CD4-positive, CD25-positive, alpha-beta regulatory T cell (primary cell): ENCODE measurements around the gene PIGL. TPM values are rescaled to one million over a fixed set of nuclear protein-coding genes. Genes with fewer than 3 reads are reported as not detected.
"Not testable (repeated sequence)": the region's sequence is repeated elsewhere in the genome, so short reads cannot be mapped to it uniquely, and the experiment has no call there.

Experiments used
- ATAC-seq, 2 donors: fragments of 150-1000 bp; cut with Tn5 transposase; one replicate each; pipeline ENCODE4 v1.10.0; 2021; ENCODE audit warnings: low read depth in 2 of 2, moderate number of reproducible peaks in 2 of 2, moderate library complexity in 1 of 2
- DNase-seq, 3 donors: peaks; one replicate each; pipeline versions ENCODE4 v3.0.0 to v3.0.0-alpha.2; 2012 to 2022; ENCODE audit warnings: mixed read lengths in 1 of 3
- H3K27ac ChIP-seq: one replicate; pipeline ENCODE4 v1.7.0; 2013; ENCODE audit warnings: mild to moderate bottlenecking, low read length; ENCODE audit not compliant: insufficient read depth, poor library complexity, severe bottlenecking
- H3K27me3 ChIP-seq: one replicate; pipeline ENCODE4 v1.7.0; 2013; ENCODE audit warnings: low read length; ENCODE audit not compliant: control insufficient read depth, insufficient read depth
- H3K36me3 ChIP-seq: one replicate; pipeline ENCODE4 v1.7.0; 2013; ENCODE audit warnings: mild to moderate bottlenecking, low read length, moderate library complexity; ENCODE audit not compliant: control insufficient read depth, insufficient read depth
- H3K4me1 ChIP-seq: 2 replicates; pipeline ENCODE4 v1.7.0; 2013; ENCODE audit warnings: mild to moderate bottlenecking, low read length; ENCODE audit not compliant: insufficient read depth, control insufficient read depth, poor library complexity, severe bottlenecking
- H3K4me3 ChIP-seq: one replicate; pipeline ENCODE4 v1.7.0; 2013; ENCODE audit warnings: low read depth, mild to moderate bottlenecking, low read length, moderate library complexity
- H3K9me3 ChIP-seq, 2 experiments: 1 replicate in 1 of 2; 2 replicates in 1 of 2; pipeline ENCODE4 v1.7.0; 2013; ENCODE audit warnings: low read length in 2 of 2, mild to moderate bottlenecking in 1 of 2, moderate library complexity in 1 of 2; ENCODE audit not compliant: control insufficient read depth in 2 of 2
- H3K27ac Mint-ChIP-seq, 3 donors: one replicate each; pipeline ENCODE4 v1.8.0; 2020 to 2022; ENCODE audit warnings: mild to moderate bottlenecking in 3 of 3, mixed read lengths in 3 of 3, moderate library complexity in 2 of 3
- H3K27me3 Mint-ChIP-seq: one replicate; pipeline ENCODE4 v1.8.0; 2022; ENCODE audit warnings: mild to moderate bottlenecking, mixed read lengths
- H3K36me3 Mint-ChIP-seq: one replicate; pipeline ENCODE4 v1.8.0; 2020; ENCODE audit warnings: mixed read lengths
- H3K4me1 Mint-ChIP-seq, 4 donors: one replicate each; pipeline ENCODE4 v1.8.0; 2020 to 2022; ENCODE audit warnings: mixed read lengths in 4 of 4, mild to moderate bottlenecking in 1 of 4
- H3K4me3 Mint-ChIP-seq, 4 donors: one replicate each; pipeline ENCODE4 v1.8.0; 2020 to 2022; ENCODE audit warnings: mild to moderate bottlenecking in 4 of 4, mixed read lengths in 4 of 4, moderate library complexity in 3 of 4
- H3K9me3 Mint-ChIP-seq, 7 donors: one replicate each; pipeline ENCODE4 v1.8.0; 2020 to 2022; ENCODE audit warnings: mixed read lengths in 7 of 7, mild to moderate bottlenecking in 3 of 7, moderate library complexity in 2 of 7
- polyA plus RNA-seq, 4 donors: library from polyadenylated mRNA; unstranded; fragments of 300-500 nt; fragmentation: Illumina TruSeq; gene quantifications; one replicate each; pipeline ENCODE4 v1.2.3, GENCODE V29; 2021
- total RNA-seq: library from RNA; stranded (reverse); gene quantifications from one replicate; pipeline ENCODE4 v1.2.3, GENCODE V29; 2022

The PIGL gene
- total and polyA plus RNA-seq, 5 donors from 2014 or later, result 8.7 to 59.4 (median 11.5) TPM

DNA sequence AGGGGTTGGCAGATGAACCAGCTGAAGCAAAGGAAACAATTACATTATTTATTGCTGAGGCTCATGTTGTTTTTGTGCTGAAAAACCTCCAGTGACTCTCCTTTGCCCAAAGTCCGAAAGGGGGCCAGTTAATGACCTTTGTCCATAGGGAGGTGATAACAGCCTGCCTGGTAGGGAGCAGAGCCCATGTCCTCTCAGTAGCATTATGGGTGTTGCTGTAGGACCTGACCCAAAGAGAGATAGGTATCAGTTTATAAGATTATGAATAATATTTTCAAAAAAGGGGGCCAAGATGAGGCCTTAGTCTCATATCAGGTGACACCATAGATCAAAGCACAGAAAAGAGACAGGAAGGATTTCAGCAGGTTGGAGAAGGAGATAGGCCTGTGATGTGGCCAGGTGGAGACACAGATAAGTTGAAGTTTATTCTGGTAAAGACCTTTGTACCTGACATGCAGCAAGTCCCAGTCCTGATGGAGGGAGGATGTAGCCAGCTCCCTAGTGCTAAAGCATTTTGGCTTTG, 81.2 kb downstream of the PIGL start:
- peak overlapping the region; percentile 52 to 74 (median 59) for H3K27ac Mint-ChIP-seq
- no peak for DNase-seq
- H3K36me3 Mint-ChIP-seq, result peaks cover 20% of the 10 kb centered on the region
- no peak for ATAC-seq
- Histone ChIP-seq H3K4me3 (no peak overlapping the region), H3K27me3 (no peaks in the 10 kb centered on the region), H3K27ac (no peak overlapping the region), H3K4me1 (peaks cover 7% of the 10 kb centered on the region), H3K36me3 (peaks cover 3% of the 10 kb centered on the region), H3K9me3 (no peaks in the 10 kb centered on the region)
- peaks cover 6 to 20% (median 13%) of the 10 kb centered on the region in 4 donors for H3K4me1 Mint-ChIP-seq
- no peaks in the 10 kb centered on the region for H3K27me3 Mint-ChIP-seq
- H3K9me3 Mint-ChIP-seq, result no peaks in the 10 kb centered on the region
- no peak overlapping the region for H3K4me3 Mint-ChIP-seq

DNA sequence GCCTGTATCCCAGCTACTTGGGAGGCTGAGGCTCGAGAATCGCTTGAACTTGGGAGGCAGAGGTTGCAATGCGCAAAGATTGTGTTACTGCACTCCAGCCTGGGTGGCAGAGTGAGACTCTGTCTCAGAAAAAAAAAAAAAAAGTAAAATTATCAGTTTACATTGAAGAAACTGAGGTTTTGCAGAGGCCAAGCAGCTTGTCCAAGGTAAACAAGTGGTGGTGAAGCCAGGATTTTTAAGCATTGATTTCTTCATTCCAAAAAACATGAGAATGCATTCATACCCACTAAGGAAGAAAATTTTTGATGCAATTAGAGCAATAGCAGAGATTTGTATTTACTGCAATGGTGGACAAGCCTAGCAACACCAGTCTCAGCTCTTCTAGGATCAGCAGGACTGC, 83.5 kb downstream of the PIGL start:
- Mint-ChIP-seq H3K4me3 (no peak overlapping the region), H3K36me3 (peaks cover 20% of the 10 kb centered on the region), H3K9me3 (no peaks in the 10 kb centered on the region), H3K4me1 (peaks cover 6 to 24% (median 14%) of the 10 kb centered on the region in 4 donors), H3K27me3 (no peaks in the 10 kb centered on the region), H3K27ac (no peak overlapping the region)
- Histone ChIP-seq H3K4me3 (no peak overlapping the region), H3K36me3 (peaks cover 3% of the 10 kb centered on the region), H3K4me1 (peaks cover 7% of the 10 kb centered on the region), H3K27me3 (no peaks in the 10 kb centered on the region), H3K27ac (no peak overlapping the region), H3K9me3 (no peaks in the 10 kb centered on the region)
- ATAC-seq (no peak), DNase-seq (no peak)

DNA sequence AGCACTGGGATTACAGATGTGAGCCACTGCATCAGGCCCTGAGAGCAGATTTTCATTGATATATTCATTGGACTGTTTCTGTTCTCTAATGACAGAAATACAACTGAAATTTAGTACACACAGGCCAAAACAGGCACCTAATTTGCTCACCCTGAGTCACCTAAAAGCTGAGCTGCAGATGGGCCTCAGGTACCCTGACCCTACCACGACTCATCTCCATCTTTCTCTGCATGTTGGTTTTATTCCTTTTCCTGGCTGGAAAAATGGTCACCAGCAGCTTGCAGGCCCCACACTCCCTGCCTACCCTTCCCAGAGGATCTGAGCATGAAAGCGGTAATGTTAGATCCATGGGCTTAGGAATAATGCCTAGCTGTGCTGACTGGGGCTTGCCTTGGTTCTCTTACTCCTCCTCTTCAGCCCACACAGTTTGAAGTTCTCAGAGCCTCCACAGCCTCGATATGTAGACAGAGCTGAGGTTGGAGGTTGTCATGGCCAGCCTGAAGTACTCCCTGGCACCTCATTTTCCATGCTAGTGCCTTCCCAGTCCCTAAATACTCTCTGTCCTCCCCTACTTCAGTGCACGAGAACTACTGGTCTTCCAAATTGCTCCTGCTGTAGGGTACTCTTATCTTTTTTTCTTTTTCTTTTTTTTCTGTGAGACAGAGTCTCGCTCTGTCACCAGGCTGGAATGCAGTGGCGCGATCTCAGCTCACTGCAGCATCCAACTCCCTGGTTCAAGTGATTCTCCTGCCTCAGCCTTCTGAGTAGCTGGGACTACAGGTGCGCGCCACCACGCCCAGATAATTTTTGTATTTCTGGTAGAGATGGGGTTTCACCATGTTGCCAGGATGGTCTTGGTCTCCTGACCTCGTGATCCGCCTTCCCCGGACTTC, 85.2 kb downstream of the PIGL start:
- no peak for ATAC-seq
- Histone ChIP-seq H3K27ac (no peak overlapping the region), H3K27me3 (no peaks in the 10 kb centered on the region), H3K9me3 (no peaks in the 10 kb centered on the region), H3K4me1 (peaks cover 7% of the 10 kb centered on the region), H3K4me3 (no peak overlapping the region), H3K36me3 (peaks cover 5% of the 10 kb centered on the region)
- no peak for DNase-seq
- H3K9me3 Mint-ChIP-seq, result no peaks in the 10 kb centered on the region
- H3K27ac Mint-ChIP-seq, result peak overlapping the region in 1 of 3 donors; percentile 28
- no peaks in the 10 kb centered on the region for H3K27me3 Mint-ChIP-seq
- H3K36me3 Mint-ChIP-seq, result peaks cover 24% of the 10 kb centered on the region
- H3K4me1 Mint-ChIP-seq, result peaks cover 6 to 18% (median 13%) of the 10 kb centered on the region in 4 donors
- no peak overlapping the region for H3K4me3 Mint-ChIP-seq

DNA sequence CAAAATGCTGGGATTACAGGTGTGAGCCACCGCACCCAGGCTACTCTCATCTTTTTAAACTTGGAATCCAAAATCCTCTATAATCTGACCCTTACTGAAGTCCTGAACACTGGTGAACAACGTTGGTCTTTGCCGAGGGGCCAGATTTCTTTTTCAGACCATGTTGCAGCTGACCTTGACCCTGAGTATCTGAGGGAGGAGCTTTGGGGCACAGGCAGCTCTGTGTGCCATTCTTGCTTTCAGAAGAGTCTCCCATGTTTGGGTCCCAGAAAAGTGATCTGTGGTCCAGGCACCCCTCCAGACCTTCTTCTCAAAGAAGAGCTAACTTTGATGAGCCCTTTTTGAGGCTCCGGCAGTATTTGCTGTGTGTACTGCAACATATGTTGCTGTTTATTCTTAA, 85.8 kb downstream of the PIGL start:
- H3K4me1 Mint-ChIP-seq, result peaks cover 6 to 18% (median 11%) of the 10 kb centered on the region in 4 donors
- H3K36me3 ChIP-seq, result peaks cover 5% of the 10 kb centered on the region

DNA sequence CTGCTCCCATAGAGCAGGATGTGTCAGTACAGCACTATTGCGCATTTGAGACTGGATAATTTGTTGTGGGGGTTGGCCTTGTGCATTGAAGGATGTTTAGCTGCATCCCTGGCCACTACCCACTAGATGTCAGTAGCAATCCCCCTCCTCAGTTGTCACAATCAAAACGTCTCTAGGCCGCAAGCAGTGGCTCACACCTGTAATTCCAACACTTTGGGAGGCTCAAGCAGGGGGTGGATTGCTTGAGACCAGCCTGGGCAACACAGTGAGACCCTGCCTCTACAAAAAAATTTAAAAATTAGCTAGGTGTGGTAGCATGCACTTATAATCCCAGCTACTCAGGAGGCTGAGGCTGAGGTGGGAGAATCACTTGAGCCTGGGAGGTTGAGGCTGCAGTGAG, 87.8 kb downstream of the PIGL start:
- H3K9me3 Mint-ChIP-seq, result no peaks in the 10 kb centered on the region

More for the DNA sequence above, 85.8 kb downstream of the PIGL start:
- no peaks in the 10 kb centered on the region for H3K9me3 Mint-ChIP-seq
- no peak overlapping the region for H3K27ac ChIP-seq
- H3K9me3 ChIP-seq, result no peaks in the 10 kb centered on the region
- no peaks in the 10 kb centered on the region for H3K27me3 ChIP-seq
- peaks cover 21% of the 10 kb centered on the region for H3K36me3 Mint-ChIP-seq
- DNase-seq, result no peak
- no peak for ATAC-seq
- H3K4me3 Mint-ChIP-seq, result no peak overlapping the region
- H3K4me1 ChIP-seq, result peaks cover 7% of the 10 kb centered on the region
- H3K27ac Mint-ChIP-seq, result no peak overlapping the region
- H3K4me3 ChIP-seq, result no peak overlapping the region
- H3K27me3 Mint-ChIP-seq, result no peaks in the 10 kb centered on the region

DNA sequence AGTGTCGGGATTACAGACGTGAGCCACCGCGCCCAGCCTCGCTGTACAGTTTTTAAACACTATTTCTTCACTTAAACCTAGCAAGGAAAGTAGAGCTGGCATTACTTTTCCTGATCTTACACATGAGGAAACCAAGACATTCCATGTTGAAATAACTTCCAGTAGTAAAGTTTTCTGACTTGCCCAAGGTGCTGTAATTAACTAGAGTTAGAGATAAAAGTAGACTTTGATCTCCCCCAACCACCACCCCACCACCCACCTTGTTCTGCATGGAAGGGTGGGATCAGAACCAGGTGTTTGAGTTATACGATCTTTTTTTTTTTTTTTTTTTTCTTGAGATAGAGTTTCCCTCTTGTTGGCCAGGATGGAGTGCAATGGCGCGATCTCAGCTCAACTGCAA, 89.2 kb downstream of the PIGL start:
- ATAC-seq, result no peak
- no peak overlapping the region for H3K27ac ChIP-seq
- H3K4me1 Mint-ChIP-seq, result peaks cover 6 to 16% (median 11%) of the 10 kb centered on the region in 4 donors
- H3K9me3 ChIP-seq, result no peaks in the 10 kb centered on the region
- no peak overlapping the region for H3K27ac Mint-ChIP-seq
- H3K4me1 ChIP-seq, result peaks cover 5% of the 10 kb centered on the region
- H3K4me3 Mint-ChIP-seq, result no peak overlapping the region
- H3K27me3 ChIP-seq, result no peaks in the 10 kb centered on the region
- H3K36me3 ChIP-seq, result peaks cover 5% of the 10 kb centered on the region
- H3K4me3 ChIP-seq, result no peak overlapping the region
- peaks cover 22% of the 10 kb centered on the region for H3K36me3 Mint-ChIP-seq
- H3K9me3 Mint-ChIP-seq, result no peaks in the 10 kb centered on the region
- no peaks in the 10 kb centered on the region for H3K27me3 Mint-ChIP-seq
- no peak for DNase-seq

More for the DNA sequence above, 87.8 kb downstream of the PIGL start:
- Histone ChIP-seq H3K4me1 (no peaks in the 10 kb centered on the region), H3K4me3 (no peak overlapping the region), H3K9me3 (no peaks in the 10 kb centered on the region), H3K27ac (no peak overlapping the region), H3K36me3 (peaks cover 5% of the 10 kb centered on the region), H3K27me3 (no peaks in the 10 kb centered on the region)
- peak in 1 of 3 donors; percentile 30 for DNase-seq
- Mint-ChIP-seq H3K36me3 (peaks cover 17% of the 10 kb centered on the region), H3K4me1 (peaks cover 0 to 7% (median 5%) of the 10 kb centered on the region in 4 donors), H3K4me3 (peak overlapping the region in 1 of 4 donors; percentile 27), H3K27me3 (no peaks in the 10 kb centered on the region), H3K27ac (no peak overlapping the region)
- no peak for ATAC-seq

DNA sequence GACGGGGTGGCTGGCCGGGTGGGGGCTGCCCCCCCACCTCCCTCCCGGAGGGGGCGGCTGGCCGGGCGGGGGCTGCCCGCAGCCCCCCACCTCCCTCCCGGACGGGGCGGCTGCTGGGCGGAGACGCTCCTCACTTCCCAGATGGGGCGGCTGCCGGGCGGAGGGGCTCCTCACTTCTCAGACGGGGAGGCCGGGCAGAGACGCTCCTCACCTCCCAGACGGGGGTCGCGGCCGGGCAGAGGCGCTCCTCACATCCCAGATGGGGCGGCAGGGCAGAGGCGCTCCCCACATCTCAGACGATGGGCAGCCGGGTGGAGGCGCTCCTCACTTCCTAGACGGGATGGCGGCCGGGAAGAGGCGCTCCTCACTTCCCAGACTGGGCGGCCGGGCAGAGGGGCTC, 95.1 kb downstream of the PIGL start:
- not testable (repeated sequence) for H3K4me1 ChIP-seq

More for the DNA sequence above, 95.1 kb downstream of the PIGL start:
- not testable (repeated sequence) for H3K4me3 Mint-ChIP-seq, H3K9me3 Mint-ChIP-seq, H3K27ac Mint-ChIP-seq, H3K9me3 ChIP-seq, H3K27ac ChIP-seq, H3K36me3 ChIP-seq, ATAC-seq, DNase-seq, H3K4me3 ChIP-seq, H3K27me3 ChIP-seq, H3K27me3 Mint-ChIP-seq
- H3K36me3 Mint-ChIP-seq, result peaks cover 32% of the 10 kb centered on the region
- peaks cover 6 to 17% (median 12%) of the 10 kb centered on the region in 4 donors for H3K4me1 Mint-ChIP-seq
